Cardiac fibroblast (primary cell): Measurements from ENCODE around the gene ATP8B1.

ENCODE experiments used
- DNase-seq, 2 donors: peaks; one replicate each; pipeline versions ENCODE4 v3.0.0 to v3.0.0-alpha.2; 2010; ENCODE audit warnings: low read depth in 2 of 2
- H3K4me3 ChIP-seq, 2 donors: replicated peaks in 1 of 2; 1 replicate in 1 of 2; 2 replicates in 1 of 2; pipeline ENCODE4 v1.5.1; 2011; ENCODE audit warnings: low read depth in 2 of 2, low read length in 2 of 2, mild to moderate bottlenecking in 2 of 2, moderate library complexity in 1 of 2
- TF ChIP-seq, protein P1 (sequence below): IDR thresholded peaks from one replicate; pipeline ENCODE4 v1.5.1; 2011; ENCODE audit warnings: low read depth, mild to moderate bottlenecking, low read length, inconsistent platforms

Gene ATP8B1

DNA sequence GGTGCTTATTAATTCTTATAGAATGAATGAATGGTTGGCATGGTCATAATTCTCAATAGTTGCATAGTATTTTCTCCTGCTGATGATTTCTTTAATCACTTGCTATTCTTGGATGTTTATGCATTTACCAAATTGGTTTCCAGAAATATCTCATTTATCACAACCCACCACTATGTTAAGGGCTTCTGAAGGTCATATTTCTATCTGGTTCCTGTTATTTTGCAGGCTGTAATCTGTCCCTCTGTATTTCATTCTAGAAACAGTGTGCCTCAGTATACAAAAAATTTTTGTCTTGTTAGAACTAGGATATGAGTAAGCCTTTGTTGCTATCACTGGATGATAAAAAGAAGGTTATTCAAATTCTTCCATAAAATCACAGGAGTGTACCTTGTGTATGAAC lies 6.1 kb upstream of the ATP8B1 start:
- no peak for DNase-seq
- no peak overlapping the region for H3K4me3 ChIP-seq
- TF ChIP-seq, protein P1, sequence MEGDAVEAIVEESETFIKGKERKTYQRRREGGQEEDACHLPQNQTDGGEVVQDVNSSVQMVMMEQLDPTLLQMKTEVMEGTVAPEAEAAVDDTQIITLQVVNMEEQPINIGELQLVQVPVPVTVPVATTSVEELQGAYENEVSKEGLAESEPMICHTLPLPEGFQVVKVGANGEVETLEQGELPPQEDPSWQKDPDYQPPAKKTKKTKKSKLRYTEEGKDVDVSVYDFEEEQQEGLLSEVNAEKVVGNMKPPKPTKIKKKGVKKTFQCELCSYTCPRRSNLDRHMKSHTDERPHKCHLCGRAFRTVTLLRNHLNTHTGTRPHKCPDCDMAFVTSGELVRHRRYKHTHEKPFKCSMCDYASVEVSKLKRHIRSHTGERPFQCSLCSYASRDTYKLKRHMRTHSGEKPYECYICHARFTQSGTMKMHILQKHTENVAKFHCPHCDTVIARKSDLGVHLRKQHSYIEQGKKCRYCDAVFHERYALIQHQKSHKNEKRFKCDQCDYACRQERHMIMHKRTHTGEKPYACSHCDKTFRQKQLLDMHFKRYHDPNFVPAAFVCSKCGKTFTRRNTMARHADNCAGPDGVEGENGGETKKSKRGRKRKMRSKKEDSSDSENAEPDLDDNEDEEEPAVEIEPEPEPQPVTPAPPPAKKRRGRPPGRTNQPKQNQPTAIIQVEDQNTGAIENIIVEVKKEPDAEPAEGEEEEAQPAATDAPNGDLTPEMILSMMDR: no peak

DNA sequence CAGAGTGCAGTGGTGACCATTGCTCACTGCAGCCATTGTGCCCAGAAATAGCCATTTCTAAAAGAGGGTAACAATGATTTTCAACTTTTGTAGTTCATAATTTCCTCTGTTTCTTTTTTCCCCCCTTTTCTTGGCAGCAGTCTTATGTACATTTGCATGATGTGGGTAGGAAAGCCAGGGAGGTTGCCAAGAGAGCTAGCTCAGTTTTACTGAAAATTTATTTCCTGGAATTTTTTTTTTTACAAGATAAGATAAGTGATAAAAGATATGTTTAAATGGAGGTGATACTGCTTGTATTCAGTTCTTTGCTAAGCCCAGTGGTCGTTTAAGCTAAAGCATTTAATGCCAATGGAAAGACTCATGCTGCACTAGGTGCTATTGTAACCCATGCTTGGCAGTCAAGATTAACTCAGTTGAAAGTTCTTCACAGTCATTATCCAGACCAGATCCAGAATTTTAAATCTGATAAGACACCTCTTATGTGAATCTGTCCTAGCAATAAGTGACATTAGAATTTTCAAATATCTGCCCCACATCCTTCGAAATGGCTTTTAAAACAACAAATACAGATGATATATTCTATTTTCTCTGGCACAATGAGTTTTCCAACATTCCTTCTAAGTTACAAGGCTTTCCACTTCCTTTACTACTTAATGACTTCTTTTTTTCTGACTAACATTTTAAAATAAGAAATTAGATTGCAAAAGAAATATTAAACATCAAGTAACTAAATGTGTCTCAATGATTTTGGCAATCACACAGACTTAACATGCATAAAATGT lies 4.4 kb upstream of the ATP8B1 start:
- H3K4me3 ChIP-seq: peak overlapping the region in 1 of 2 donors; percentile 2
- TF ChIP-seq, protein P1: peak; percentile 1
- DNase-seq: peak; percentile 54 to 86

DNA sequence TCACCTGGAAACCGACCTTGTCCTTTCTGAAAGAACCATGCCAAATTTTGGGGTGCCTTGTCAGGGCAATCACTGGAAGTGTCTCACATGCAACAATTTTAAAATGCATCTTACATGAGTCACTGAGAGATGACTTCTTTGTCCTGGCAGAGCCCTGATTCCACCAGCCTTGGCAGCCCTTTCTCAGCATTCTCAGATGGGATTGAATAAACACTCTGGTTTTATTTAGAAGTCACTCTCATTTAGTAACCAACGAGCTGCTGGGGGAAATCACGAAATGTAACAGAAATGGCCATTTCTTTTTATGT lies 3.8 kb upstream of the ATP8B1 start:
- peak overlapping the region in 1 of 2 donors; percentile 2 for H3K4me3 ChIP-seq
- peak; percentile 64 to 89 for DNase-seq
- TF ChIP-seq, protein P1: no peak

DNA sequence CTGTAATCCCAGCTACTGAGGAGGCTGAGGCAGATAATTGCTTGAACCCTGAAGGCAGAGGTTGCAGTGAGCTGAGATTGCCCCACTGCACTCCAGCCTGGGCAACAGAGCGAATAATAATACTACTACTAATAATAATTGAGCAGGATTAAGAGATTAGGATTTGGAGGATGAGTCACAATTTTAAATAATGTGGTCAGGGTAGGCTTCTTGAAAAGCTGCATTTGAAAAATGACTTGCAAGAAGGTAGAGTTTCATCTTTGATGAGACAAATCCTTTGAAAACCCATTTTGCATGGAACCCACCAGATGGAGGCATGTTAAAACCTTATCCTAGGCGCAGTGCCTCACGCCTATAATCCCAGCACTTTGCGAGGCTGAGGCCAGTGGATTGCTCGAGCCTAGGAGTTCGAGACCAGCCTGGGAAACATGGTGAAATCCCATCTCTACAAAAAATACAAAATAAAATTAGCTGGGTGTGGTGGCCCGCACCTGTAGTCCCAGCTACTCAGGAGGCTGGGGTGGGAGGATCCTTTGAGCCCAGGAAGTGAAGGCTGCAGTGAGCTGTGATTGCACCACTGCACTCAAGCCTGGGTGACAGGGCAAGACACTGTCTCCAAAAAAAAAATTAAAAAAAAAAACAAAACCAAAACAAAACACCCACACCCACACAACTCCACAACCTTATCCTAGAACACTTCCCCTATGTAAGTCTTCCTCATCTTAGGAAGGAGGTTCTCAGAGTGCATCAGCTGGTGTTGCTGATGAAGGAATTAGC lies 3.3 kb upstream of the ATP8B1 start:
- TF ChIP-seq, protein P1: no peak
- peak in 1 of 2 donors; percentile 14 for DNase-seq
- H3K4me3 ChIP-seq: no peak overlapping the region

DNA sequence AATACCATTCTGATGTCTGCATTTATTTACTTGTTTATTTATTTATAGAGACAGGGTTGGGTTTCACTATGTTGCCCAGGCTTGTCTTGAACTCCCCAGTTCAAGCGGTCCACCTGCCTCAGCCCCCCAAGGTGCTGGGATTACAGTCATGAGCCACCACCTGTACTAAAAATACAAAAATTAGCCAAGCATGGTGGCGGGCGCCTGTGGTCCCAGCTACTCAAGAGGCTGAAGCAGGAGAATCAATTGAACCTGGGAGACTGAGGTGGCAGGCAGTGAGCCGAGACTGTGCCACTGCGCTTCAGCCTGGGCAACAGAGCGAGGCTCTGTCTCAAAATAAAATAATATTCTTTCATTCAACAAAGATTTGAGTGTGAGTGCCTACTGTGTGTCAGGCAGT lies 2.0 kb upstream of the ATP8B1 start:
- H3K4me3 ChIP-seq: no peak overlapping the region
- no peak for DNase-seq
- TF ChIP-seq, protein P1: no peak

DNA sequence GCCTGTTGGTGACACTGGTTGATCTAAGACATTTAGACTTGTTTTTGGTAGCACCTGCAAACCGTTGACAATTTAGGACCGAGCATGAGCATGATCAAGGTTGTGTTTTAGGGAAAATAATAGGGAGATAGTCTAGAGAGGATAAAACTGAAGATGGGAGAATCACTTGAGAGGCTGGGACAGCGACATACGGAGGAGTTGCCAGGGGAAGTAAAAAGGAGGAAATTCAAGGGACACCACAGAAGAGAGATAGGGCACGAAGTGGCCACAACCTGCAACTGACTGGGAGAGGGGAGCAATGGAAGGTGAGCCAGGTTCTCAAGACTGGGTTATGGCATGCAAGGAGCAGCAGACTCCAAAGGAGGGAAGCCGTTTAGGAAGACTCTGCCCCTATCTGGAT lies 1.4 kb upstream of the ATP8B1 start:
- TF ChIP-seq, protein P1: no peak
- DNase-seq: no peak
- no peak overlapping the region for H3K4me3 ChIP-seq
